Brain pericyte (primary cell): Measurements from ENCODE around the gene CERKL.

Experiments
- DNase-seq: peaks from one replicate; pipeline ENCODE4 v3.0.0-alpha.2; 2012; ENCODE audit warnings: low read depth, low spot score

CERKL gene

DNA sequence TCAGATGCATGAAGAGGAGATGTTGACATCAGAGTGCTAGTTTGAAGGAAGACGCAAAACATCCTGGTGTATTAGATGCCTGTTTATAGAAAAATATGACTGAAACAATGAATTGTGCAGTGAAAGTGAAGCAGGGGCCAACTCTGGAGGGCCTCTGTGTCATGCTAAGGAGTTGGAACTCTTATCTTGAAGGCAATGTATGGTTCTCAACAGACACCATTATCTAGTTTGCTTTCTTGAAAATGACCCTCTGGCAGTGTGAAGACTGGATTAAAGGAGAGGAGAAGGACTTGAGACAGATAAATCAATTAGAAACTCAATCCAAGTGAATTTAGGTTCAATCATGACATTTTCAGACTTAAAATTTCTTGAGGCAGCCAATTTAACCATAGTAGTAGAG, 136.7 kb downstream of the CERKL start:
- DNase-seq: no peak

GRCh38 chr2:181517685-181518301, 139.1 kb downstream of the CERKL start:
- DNase-seq: no peak

GRCh38 chr2:181516992-181517391, 139.9 kb downstream of the CERKL start:
- DNase-seq: no peak

GRCh38 chr2:181515719-181516118, 141.2 kb downstream of the CERKL start:
- no peak for DNase-seq

DNA sequence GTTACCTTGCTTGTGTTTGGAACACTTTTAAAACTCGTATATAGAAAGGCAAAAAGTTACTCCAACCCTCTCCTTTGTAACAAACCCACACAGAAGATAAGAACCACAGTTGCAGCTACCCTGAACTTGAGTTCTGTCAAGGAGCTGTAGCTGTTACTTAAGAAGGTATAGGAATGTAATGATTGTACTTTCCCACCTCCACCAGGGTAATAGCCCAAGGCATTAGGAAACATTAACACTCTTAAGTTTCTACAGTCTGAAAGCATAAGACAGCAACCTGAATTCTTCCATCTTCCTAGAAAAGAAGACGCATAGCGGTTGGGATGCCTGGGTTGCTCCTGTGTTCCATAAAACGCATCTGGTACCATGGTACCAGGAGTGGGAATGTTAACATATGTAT, 156.7 kb downstream of the CERKL start:
- DNase-seq: no peak

GRCh38 chr2:181499231-181499630, 157.7 kb downstream of the CERKL start:
- DNase-seq: no peak
